ENCODE measurements around the gene ERF. TPM values are rescaled to one million over a fixed set of nuclear protein-coding genes. Genes with fewer than 3 reads are reported as not detected.

Gene ERF
- total and polyA plus RNA-seq, 2 of the 4 experiments (the other 2 are of a cell fraction): 5.2 to 32.4 TPM

- no peak for TF ChIP-seq MAFK (IDR thresholded peaks at IDR 0.05; ENCODE audit: low read depth, low read length)
- TF ChIP-seq CHD1 (IDR thresholded peaks at IDR 0.05; ENCODE audit: low read depth, low read length): no peak
- peak; percentile 52 for TF ChIP-seq SMC3 (IDR thresholded peaks at IDR 0.05; ENCODE audit: low read depth, low read length)
Measured at GRCh38 chr19:42244347-42245220, 10.3 kb downstream of the ERF start (continued).
